Measurements from ENCODE around the gene KPNA3. TPM values are rescaled to one million over a fixed set of nuclear protein-coding genes. Genes with fewer than 3 reads are reported as not detected.
"Not testable (repeated sequence)": the region's sequence is repeated elsewhere in the genome, so short reads cannot be mapped to it uniquely, and the experiment has no call there.

The KPNA3 gene
- polyA plus RNA-seq, 1 donor, result 31.3 TPM

DNA sequence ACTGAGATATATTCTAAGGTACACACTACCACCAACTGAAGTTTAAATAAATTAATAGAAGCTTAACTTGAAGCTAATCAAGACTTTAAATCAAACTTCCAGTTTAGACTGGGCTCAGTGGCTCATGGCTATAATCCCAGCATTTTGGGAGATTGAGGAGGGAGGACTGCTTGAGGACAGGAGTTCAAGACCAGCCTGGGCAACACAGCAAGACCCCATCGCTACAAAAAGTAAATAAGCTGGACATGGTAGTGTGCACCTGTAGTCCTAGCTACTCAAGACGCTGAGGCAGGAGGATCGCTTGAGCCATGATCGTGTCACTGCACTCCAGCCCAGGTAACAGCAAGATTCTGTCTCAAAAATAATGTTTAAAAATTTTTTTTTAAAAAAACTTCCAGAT is 8.6 kb downstream of the KPNA3 start:
- no peak for DNase-seq
- H3K4me3 ChIP-seq (ENCODE audit: low read length), result no peak overlapping the region
- no CpG with 5 or more reads among the region's 4 CpGs for WGBS (ENCODE audit: insufficient coverage, low lambda C conversion rate)
- H3K27me3 ChIP-seq (ENCODE audit: control insufficient read depth, insufficient read depth, low read length), result no peaks in the 10 kb centered on the region
- H3K4me1 ChIP-seq (ENCODE audit: control insufficient read depth, insufficient read depth, low read length), result no peaks in the 10 kb centered on the region
- H3K36me3 ChIP-seq (ENCODE audit: control insufficient read depth, insufficient read depth, low read length), result no peaks in the 10 kb centered on the region
- no peak overlapping the region for H3K27ac ChIP-seq (ENCODE audit: low read length)
- H3K9me3 ChIP-seq (ENCODE audit: control insufficient read depth, low read depth, low read length), result no peaks in the 10 kb centered on the region

- H3K4me3 ChIP-seq (ENCODE audit: low read length), result no peak overlapping the region
- no peaks in the 10 kb centered on the region for H3K27me3 ChIP-seq (ENCODE audit: control insufficient read depth, insufficient read depth, low read length)
- no peaks in the 10 kb centered on the region for H3K9me3 ChIP-seq (ENCODE audit: control insufficient read depth, low read depth, low read length)
- WGBS (ENCODE audit: insufficient coverage, low lambda C conversion rate), result 100% methylated on average over 2 of the region's 2 CpGs
- H3K27ac ChIP-seq (ENCODE audit: low read length), result no peak overlapping the region
- no peaks in the 10 kb centered on the region for H3K4me1 ChIP-seq (ENCODE audit: control insufficient read depth, insufficient read depth, low read length)
- no peaks in the 10 kb centered on the region for H3K36me3 ChIP-seq (ENCODE audit: control insufficient read depth, insufficient read depth, low read length)
- no peak for DNase-seq
Observed at GRCh38 chr13:49782784-49783183, 9.7 kb downstream of the KPNA3 start.

DNA sequence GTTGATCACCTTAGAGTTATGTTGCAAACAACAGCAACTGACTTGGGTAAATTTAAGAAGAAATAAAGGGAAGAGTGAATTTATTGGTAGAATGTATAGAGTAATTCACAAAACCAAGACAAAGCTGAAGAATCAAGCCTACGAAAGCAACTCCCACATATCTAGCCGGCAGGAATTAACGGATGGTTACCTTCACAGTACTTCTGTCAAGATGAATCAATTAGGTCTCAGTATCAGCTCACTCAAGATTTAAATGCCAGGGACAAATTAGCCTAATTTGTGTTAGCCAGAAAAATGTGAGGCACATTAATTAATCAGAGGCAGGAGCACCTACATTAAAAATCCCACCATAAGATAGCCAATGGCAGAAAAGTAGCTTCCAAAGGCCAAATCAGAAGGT is 10.7 kb downstream of the KPNA3 start:
- H3K4me3 ChIP-seq (ENCODE audit: low read length), result no peak overlapping the region
- H3K27me3 ChIP-seq (ENCODE audit: control insufficient read depth, insufficient read depth, low read length), result no peaks in the 10 kb centered on the region
- no peak for DNase-seq
- H3K4me1 ChIP-seq (ENCODE audit: control insufficient read depth, insufficient read depth, low read length), result no peaks in the 10 kb centered on the region
- H3K36me3 ChIP-seq (ENCODE audit: control insufficient read depth, insufficient read depth, low read length), result no peaks in the 10 kb centered on the region
- no peaks in the 10 kb centered on the region for H3K9me3 ChIP-seq (ENCODE audit: control insufficient read depth, low read depth, low read length)
- no peak overlapping the region for H3K27ac ChIP-seq (ENCODE audit: low read length)
- WGBS (ENCODE audit: insufficient coverage, low lambda C conversion rate), result no CpG with 5 or more reads among the region's 3 CpGs

DNA sequence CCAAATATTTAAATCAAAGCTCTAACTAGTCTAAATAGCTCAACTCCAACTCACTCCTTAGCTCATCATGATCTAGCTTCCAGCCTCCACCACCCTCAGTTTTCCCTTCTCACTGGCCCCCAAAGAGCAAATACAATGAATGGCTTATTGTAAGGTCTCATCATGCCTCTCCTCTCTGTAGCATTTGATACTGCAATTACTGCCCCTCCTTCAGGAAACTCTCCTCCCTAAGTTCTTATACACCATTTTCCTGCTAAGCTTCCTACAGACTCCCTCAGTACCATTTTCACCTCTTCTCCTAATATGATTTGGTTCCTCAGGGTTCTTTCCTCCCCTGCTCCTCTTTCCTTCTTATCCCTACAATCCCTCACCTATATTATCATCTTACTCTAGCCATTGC is 12.8 kb downstream of the KPNA3 start:
- H3K36me3 ChIP-seq (ENCODE audit: control insufficient read depth, insufficient read depth, low read length), result no peaks in the 10 kb centered on the region
- no peaks in the 10 kb centered on the region for H3K4me1 ChIP-seq (ENCODE audit: control insufficient read depth, insufficient read depth, low read length)
- no peak overlapping the region for H3K27ac ChIP-seq (ENCODE audit: low read length)
- H3K4me3 ChIP-seq (ENCODE audit: low read length), result no peak overlapping the region
- no peaks in the 10 kb centered on the region for H3K27me3 ChIP-seq (ENCODE audit: control insufficient read depth, insufficient read depth, low read length)
- H3K9me3 ChIP-seq (ENCODE audit: control insufficient read depth, low read depth, low read length), result no peaks in the 10 kb centered on the region
- DNase-seq, result no peak

GRCh38 chr13:49777746-49778614 is 14.5 kb downstream of the KPNA3 start:
- no peak overlapping the region for H3K4me3 ChIP-seq (ENCODE audit: low read length)
- no peak overlapping the region for H3K27ac ChIP-seq (ENCODE audit: low read length)
- H3K9me3 ChIP-seq (ENCODE audit: control insufficient read depth, low read depth, low read length), result no peaks in the 10 kb centered on the region
- DNase-seq, result no peak
- H3K4me1 ChIP-seq (ENCODE audit: control insufficient read depth, insufficient read depth, low read length), result no peaks in the 10 kb centered on the region
- H3K36me3 ChIP-seq (ENCODE audit: control insufficient read depth, insufficient read depth, low read length), result no peaks in the 10 kb centered on the region
- H3K27me3 ChIP-seq (ENCODE audit: control insufficient read depth, insufficient read depth, low read length), result no peaks in the 10 kb centered on the region
- 68% methylated on average over 3 of the region's 6 CpGs for WGBS (ENCODE audit: insufficient coverage, low lambda C conversion rate)

- no peak for DNase-seq
- H3K4me1 ChIP-seq (ENCODE audit: control insufficient read depth, insufficient read depth, low read length), result no peaks in the 10 kb centered on the region
- no peaks in the 10 kb centered on the region for H3K36me3 ChIP-seq (ENCODE audit: control insufficient read depth, insufficient read depth, low read length)
Observed at GRCh38 chr13:49776871-49777270, 15.6 kb downstream of the KPNA3 start.

GRCh38 chr13:49774376-49775005 is 18.0 kb downstream of the KPNA3 start:
- no peak for DNase-seq
- Histone ChIP-seq H3K9me3 (ENCODE audit: control insufficient read depth, low read depth, low read length) (no peaks in the 10 kb centered on the region), H3K4me1 (ENCODE audit: control insufficient read depth, insufficient read depth, low read length) (no peaks in the 10 kb centered on the region), H3K4me3 (ENCODE audit: low read length) (no peak overlapping the region), H3K27me3 (ENCODE audit: control insufficient read depth, insufficient read depth, low read length) (no peaks in the 10 kb centered on the region), H3K27ac (ENCODE audit: low read length) (no peak overlapping the region), H3K36me3 (ENCODE audit: control insufficient read depth, insufficient read depth, low read length) (no peaks in the 10 kb centered on the region)
- whole genome bisulfite sequencing (ENCODE audit: insufficient coverage, low lambda C conversion rate), result no CpG with 5 or more reads among the region's 2 CpGs

More at GRCh38 chr13:49776871-49777270, 15.6 kb downstream of the KPNA3 start:
- H3K27ac ChIP-seq (ENCODE audit: low read length), result no peak overlapping the region
- no peaks in the 10 kb centered on the region for H3K9me3 ChIP-seq (ENCODE audit: control insufficient read depth, low read depth, low read length)
- no peak overlapping the region for H3K4me3 ChIP-seq (ENCODE audit: low read length)
- no peaks in the 10 kb centered on the region for H3K27me3 ChIP-seq (ENCODE audit: control insufficient read depth, insufficient read depth, low read length)

DNA sequence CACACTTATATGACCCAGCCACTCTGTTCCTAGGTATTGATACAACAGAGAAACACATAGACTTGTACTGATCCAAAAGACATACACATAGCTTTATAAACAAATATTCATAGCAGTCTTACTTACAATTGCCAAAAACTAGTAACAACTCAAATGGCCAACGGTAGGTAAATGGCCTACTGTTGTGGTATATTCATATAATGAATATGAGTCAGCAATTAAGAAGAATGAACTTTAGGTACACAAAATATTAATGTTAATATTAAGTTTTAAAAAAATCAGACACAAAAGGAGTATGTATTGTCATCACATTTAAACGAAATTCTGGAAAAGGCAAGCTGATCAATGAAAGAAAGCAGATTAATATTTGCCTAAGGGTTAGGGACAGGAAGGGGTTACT is 19.7 kb downstream of the KPNA3 start:
- no peak overlapping the region for H3K4me3 ChIP-seq (ENCODE audit: low read length)
- H3K27me3 ChIP-seq (ENCODE audit: control insufficient read depth, insufficient read depth, low read length), result no peaks in the 10 kb centered on the region
- H3K9me3 ChIP-seq (ENCODE audit: control insufficient read depth, low read depth, low read length), result no peaks in the 10 kb centered on the region
- no peak overlapping the region for H3K27ac ChIP-seq (ENCODE audit: low read length)
- 82% methylated on average over 2 of the region's 2 CpGs for WGBS (ENCODE audit: insufficient coverage, low lambda C conversion rate)
- no peaks in the 10 kb centered on the region for H3K4me1 ChIP-seq (ENCODE audit: control insufficient read depth, insufficient read depth, low read length)
- no peaks in the 10 kb centered on the region for H3K36me3 ChIP-seq (ENCODE audit: control insufficient read depth, insufficient read depth, low read length)
- no peak for DNase-seq

DNA sequence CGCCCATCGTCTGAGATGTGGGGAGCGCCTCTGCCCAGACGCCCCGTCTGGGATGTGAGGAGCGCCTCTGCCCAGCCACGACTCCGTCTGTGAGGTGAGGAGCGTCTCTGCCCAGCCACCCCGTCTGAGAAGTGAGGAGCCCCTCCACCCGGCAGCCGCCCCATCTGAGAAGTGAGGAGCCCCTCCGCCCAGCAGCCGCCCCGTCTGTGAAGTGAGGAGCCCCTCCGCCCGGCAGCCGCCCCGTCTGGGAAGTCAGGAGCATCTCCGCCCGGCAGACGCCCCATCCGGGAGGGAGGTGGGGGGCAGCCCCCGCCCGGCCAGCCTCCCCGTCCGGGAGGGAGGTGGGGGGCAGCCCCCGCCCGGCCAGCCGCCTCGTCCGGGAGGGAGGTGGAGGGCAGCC is 30.7 kb downstream of the KPNA3 start:
- peaks cover 11% of the 10 kb centered on the region for H3K9me3 ChIP-seq (ENCODE audit: control insufficient read depth, low read depth, low read length)
- not testable (repeated sequence) for DNase-seq; H3K4me1 ChIP-seq (ENCODE audit: control insufficient read depth, insufficient read depth, low read length); H3K27ac ChIP-seq (ENCODE audit: low read length); H3K36me3 ChIP-seq (ENCODE audit: control insufficient read depth, insufficient read depth, low read length); H3K27me3 ChIP-seq (ENCODE audit: control insufficient read depth, insufficient read depth, low read length); H3K4me3 ChIP-seq (ENCODE audit: low read length)
- no CpG with 5 or more reads among the region's 32 CpGs for WGBS (ENCODE audit: insufficient coverage, low lambda C conversion rate)

- WGBS (ENCODE audit: insufficient coverage, low lambda C conversion rate), result 100% methylated on average over 1 of the region's 5 CpGs
- Histone ChIP-seq H3K4me1 (ENCODE audit: control insufficient read depth, insufficient read depth, low read length) (no peaks in the 10 kb centered on the region), H3K36me3 (ENCODE audit: control insufficient read depth, insufficient read depth, low read length) (peaks cover 4% of the 10 kb centered on the region), H3K9me3 (ENCODE audit: control insufficient read depth, low read depth, low read length) (peaks cover 11% of the 10 kb centered on the region), H3K27ac (ENCODE audit: low read length) (no peak overlapping the region), H3K27me3 (ENCODE audit: control insufficient read depth, insufficient read depth, low read length) (no peaks in the 10 kb centered on the region), H3K4me3 (ENCODE audit: low read length) (no peak overlapping the region)
- no peak for DNase-seq
Observed at GRCh38 chr13:49760558-49760957, 31.9 kb downstream of the KPNA3 start.

GRCh38 chr13:49759503-49759902 is 33.0 kb downstream of the KPNA3 start:
- no peaks in the 10 kb centered on the region for H3K27me3 ChIP-seq (ENCODE audit: control insufficient read depth, insufficient read depth, low read length)

More at GRCh38 chr13:49759503-49759902, 33.0 kb downstream of the KPNA3 start:
- H3K9me3 ChIP-seq (ENCODE audit: control insufficient read depth, low read depth, low read length), result peaks cover 11% of the 10 kb centered on the region
- no peaks in the 10 kb centered on the region for H3K4me1 ChIP-seq (ENCODE audit: control insufficient read depth, insufficient read depth, low read length)
- WGBS (ENCODE audit: insufficient coverage, low lambda C conversion rate), result no CpG with 5 or more reads among the region's 3 CpGs
- no peak overlapping the region for H3K27ac ChIP-seq (ENCODE audit: low read length)
- no peak overlapping the region for H3K4me3 ChIP-seq (ENCODE audit: low read length)
- DNase-seq, result no peak
- peaks cover 4% of the 10 kb centered on the region for H3K36me3 ChIP-seq (ENCODE audit: control insufficient read depth, insufficient read depth, low read length)
